NCI-H82 treated with DMSO at 0.1 percent for 48 hours (cell line): ENCODE measurements around the gene NADK.

Source experiments
- DNase-seq: peaks from one replicate; lab custom pipeline; 2025; ENCODE audit not compliant: unreplicated experiment; lab: John Stamatoyannopoulos, UW

NADK gene

DNA sequence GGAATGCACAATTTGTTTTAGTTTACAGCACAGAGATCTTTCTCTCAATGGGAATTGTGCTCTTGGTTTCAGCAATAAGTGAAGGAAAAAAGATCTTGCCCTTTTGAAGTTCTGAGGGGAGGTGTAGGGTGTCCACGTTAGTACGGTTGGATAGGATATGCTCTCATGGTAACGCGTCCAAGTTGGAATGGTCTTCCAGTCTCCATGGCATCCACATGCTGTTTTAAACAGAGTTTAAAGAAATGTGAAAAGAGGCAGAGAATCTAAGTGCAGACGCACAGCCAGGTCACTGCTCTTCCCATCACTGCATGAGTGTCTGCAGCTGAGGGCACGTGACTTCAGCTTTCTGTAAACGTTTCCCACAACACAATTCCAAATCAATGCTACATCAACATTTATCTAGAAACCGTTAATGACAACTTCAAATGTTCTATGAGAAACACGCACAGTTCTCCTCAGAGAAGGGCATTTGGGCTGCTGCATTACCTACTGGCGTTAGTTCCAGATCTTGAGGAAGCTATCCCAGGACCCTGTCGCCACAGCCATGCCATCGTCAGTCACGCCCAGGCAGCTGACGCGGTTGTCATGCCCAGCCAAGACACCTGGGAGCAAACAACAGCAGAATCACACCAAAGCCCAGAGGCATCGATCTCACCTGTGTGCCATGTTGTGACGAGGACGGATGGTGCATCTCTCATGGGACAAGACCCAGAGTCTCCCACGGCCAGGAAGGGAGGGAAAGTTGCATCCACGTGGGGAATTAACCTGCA is 8.8 kb upstream of the NADK start:
- DNase-seq: no peak

DNA sequence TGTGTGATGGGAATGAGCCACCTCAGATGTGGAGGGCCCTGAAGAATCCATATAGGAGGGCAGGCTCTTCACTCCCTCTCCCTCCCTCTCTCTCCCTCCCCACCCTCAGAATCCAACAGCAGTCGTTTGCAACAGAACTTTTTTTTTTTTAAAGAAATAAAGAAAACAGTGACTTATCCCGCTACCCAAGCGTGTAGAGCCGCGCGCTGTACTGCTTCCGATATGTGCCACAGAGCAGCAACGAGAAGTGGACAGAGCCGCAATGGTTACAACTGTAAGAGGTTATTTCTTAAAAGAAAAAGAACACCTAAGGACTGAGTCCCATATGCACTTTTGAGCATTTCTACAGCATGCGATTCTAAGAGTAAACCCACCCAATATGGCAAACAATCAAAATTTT is 7.4 kb upstream of the NADK start:
- no peak for DNase-seq

DNA sequence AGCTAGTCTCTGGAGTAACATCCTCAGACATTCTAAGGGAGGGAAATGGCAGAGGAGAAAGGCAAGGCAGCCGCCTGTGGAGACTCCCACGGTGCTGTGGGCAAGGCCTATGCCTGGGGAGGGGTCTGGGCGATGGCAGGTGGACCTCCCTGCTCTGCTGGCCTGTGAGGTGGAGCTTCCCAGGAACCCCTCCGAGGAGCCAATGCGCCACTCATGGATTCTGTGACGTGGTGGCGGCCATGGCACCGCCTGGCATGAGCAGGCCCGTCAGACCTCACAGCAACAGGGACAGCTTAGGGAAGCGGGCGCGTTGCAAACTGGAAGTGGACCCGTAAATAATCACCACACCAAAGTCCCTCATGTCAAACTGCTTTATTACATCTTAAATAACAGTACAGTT is 6.7 kb upstream of the NADK start:
- no peak for DNase-seq

DNA sequence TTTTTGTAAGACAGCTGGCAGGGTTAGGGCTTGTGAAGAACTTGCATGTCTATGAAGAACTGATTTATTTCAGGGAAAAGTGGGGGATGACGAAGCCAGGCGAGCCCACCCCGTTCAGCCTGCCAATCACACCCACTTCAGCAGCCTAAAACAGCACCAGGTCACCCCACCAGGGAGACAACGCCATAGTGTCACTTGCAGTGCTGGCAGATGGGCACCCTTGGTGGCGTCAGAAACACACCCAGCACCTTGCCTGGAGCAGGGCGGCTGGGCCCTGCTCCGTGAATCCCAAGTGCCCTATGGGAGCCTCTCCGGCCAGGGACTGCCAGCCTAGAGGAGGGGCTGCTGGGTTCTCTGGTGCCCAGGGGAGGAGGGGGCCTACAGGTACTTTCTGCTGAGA is 5.0 kb upstream of the NADK start:
- no peak for DNase-seq

DNA sequence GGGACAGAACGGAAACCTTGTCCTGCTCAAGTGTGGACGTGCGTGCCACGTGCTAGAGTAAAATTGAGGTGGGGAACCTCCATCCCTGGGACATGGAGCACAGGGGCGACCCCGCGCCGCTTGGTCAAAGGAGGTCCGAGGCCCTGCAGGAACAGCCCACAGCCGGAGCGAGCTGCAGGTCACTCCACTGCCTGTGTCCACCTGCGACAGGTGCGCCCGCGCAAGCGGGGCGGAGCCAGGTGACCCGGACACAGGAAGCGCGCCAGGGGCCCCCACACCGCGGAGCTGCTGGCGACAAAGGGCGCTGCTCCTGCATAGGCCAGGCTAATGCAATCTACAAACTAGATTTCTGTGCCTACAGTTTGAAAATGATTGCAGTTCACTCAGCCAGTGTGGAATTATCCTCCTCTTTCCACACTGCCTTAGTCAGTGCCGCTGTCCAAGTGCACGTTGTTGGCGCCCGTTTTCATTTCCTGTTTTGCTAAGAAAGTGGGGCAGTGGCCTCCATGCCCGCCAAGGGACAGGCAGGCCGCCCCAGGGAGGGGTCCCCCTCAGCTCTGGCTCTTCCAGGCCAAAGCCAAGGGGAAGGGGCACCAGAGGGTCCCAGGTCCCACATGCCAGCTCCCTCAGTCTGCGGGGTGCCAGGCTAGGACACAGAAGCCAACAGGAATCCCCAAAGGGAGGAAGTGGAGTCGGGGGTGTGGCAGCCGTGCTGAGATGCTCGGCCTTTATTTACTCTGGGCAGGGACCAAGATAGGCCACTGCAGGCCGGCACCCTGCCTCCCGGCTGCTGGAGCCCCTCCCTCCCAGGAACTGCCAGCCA is 4.3 kb upstream of the NADK start:
- DNase-seq: no peak

DNA sequence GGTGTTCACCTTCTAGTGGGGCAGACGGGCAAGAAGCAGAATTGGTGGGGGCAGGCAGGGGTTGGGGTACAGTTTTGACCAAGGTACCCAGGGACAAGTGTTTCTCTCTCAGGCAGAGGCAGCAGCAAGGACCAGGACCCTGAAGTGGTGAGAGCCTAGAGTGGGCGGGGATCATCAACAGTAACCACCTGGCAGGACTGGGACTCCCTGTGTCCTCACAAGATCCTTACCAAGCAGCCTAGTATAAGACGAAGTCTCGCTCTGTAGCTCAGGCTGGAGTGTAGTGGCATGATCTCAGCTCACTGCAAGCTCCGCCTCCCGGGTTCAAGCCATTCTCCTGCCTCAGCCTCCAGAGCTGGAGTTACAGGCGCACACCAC is 3.2 kb upstream of the NADK start:
- DNase-seq: no peak

DNA sequence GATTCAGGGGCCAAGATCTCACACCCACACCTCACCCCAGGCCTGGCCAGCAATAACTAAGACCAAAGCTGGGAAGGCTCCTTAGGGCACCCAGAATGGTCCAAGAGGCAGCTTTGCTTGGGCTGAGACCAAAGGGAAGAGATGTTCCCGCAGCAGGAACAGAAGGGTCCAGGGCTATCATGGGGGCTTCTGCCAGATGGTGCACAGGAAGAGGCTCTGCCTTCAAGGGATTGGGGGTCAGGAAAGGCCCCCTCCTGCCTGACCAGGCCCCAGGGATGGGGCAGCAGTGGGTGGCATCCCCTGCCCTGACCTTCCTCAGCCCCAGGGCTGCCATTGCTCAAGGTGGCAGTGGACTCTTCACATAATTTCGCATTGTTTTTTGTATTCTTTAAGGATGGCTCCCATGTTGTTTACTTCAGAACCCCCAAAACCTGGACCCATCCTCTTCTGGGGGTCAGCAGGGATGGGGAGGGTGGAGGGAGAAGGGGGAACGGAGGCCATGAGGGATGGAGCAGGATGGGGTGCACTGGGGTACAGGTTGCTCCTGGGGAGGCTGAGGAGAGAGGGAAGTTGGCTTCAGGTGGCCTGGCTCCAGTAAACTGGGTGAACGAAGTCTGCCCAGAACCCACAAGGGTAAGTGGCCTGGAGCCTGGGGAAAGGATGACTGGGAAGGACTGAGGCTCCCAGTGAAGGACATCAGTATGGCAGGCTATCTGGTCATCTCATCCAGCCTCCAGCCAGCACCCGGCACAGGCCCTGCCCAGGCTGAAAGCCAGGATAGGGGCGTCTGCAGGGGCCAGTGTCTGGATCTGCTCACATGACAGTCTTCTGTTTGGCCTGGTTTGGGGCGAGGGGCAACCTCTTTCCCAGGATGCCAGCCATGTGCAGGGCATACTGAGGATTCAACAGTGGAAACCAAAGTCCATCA is 2.6 kb upstream of the NADK start:
- DNase-seq: no peak

DNA sequence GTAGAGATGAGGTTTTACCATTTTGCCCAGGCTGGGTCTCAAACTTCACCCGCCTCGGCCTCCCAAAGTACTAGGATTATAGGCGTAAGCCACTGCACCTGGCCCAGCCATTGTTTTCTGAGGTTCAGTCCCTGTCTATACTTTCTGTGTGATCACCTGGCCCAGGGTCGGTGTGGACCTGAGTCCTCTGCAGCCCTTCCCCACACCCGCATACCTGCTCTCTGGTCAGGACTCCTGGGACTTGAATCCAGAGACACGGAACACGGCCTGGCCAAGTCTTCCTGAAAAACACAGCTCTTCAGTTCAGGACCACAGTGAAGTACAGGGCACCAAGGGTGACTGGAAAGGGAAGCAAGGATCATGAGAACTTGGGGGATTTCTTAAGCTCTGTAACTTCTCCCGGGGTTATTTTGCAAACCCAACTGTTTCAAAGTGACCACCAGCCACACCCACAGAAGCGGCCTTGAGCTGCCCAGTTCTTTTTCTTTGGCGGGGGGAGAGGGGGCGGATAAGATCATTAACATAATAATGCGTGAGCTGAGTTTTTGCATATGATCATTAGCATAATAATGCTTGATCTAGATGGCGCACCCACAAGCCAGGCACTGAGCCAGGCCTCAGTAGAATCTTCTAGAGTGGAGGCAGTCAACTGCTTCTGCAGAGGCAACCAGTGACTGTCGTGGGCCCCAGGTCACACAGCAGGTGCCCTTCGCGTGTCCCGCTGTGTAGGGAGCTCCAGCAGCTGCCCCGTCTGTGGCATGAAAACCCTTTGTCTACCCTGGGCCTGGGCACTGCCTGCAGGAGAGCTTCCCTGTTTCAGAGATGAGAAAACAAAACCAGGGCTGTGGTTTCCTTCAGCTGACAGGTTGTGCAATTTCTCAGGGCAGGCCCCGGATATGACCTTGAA is 1.7 kb upstream of the NADK start:
- DNase-seq: no peak

DNA sequence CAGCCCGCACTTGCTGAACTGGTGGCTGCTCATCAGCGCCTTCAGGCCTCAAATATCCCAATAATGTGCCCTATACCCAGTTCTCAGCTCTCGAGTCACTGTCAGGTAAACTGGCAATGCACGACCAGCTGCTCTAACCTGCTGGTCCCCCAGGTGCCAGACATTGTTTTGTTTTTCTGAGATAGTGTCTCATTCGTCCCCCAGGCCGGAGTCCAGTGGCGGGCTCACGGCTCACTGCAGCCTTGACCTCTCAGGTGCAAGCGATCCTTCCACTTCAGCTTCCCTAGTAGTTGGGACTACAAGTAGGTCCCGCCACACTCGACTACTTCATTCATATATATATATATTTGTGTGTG is 1.0 kb upstream of the NADK start:
- no peak for DNase-seq

DNA sequence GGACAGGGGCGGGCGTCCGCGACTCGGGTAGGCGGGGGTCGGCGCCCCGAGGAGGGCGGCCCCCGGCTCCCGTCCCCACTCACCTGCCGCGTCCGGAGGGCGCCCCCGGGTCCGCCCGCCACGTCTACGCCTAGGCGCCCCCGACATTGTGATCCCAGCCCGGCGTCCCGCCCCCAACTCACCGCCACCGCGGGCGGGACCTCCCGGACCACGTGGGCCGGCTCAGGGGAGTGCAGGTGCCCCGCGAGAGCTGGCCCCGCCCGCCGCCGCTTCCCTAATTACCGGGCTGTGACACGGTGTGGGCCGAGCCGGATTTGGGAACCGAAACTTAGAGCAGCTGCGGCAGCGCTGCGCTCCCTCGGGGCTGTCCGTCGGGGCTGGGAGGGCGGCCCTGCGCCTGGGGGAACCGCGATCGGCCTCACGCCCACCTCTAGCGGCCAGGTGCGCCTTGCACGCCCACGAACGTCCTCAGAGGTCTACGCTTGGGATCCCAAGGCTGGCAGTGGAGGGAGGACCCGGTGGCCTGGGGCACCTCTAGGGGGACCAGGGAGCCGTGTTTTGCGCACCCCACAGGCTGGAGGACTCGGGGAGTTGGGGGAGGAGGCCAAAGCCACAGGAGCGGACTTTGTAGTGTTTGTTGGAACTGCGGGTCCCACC is 521 bp upstream of the NADK start:
- DNase-seq: peak; percentile 22

DNA sequence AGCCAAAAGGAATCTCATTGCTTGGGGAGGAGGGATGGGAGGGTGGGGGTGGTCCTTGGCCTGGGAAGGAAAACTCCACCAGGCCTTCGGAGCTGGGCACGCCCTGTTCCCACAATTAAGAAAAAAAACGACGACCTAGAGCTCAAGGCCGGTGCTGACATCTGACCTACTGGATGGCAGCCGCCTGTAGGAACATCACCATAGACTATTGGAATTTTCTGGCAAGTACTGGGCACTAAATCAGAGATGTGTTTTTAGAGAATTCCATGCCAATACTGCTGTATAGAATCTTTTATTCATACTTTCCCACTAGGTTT is 729 bp downstream of the NADK start:
- no peak for DNase-seq

DNA sequence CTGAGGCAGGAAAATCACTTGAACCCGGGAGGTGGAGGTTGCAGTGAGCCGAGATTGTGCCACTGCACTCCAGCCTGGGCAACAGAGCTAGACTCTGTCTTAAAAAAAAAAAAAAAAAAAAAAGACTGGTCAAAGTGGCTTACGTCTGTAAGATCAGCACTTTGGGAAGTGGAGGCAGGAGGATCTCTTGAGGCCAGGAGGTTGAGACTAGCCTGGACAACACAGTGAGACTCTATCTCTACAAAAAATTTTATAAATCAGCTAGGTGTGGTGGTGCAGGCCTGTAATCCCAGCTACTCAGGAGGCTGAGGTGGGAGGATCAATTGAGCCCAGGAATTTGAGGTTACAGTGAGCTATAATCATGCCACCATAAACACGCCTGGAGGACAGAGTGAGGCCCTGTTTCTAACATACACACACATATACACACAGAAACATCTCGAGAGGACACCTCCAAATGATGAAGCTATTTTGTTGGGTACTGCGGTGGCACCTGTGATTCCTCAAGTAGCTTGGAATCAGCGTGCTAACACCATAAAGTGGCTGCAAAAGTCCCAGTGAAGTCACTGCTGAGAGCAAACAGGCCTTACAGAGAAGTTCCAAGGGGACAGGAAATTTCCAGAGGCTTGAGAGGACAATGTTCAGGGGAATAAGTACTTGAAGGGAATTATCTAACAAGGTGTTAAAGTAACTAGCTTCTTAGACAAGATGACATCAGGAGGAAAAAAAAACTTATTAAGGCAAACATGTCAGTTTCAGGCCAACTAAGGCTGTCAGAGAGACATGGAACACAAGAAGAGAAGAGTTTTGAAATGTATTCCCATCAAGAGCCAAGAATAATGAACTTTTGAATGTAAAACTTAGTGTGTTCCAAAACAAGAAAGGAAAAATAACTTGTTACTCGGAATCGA is 1.3 kb downstream of the NADK start:
- DNase-seq: no peak

DNA sequence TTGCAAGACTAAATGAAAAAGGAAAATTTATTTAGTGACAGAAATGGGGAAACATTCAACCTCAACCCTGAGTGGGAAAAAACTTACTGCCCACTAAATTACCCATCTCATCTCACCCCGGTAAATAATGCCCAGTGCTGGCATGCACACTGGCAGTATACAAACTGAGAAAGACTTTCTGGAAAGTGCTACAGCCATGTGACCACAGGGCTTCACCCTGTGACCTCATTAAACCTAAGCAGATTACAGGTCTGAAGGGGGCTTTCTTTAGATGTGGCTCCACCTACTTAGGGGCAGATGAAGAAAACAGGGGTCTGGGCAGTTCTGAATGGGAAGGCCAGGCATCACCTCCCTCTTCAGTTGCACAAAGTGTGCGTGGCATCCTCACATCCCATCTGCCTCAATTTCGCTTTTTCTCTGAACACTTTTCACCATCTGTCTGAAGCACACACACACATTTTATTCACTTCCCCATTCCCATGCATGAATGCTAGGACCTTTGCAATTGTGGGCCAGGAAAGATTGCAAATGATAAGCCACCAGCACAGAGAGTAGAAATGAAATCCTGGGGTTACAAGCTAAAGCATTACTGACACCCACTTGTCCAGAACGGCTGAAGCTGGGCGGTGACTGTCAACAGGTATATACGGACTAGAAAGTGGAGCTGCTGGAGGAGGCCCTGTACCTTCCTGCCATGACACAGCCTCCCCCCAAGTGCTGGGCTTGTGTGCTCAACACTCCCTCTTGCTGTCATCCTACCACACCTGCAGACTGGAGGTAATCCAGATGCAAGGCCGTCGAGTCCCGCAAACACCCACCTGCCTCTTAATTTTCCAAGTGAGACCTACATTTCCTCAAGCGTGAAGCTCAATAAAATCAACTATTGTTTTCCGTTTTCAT is 2.7 kb downstream of the NADK start:
- no peak for DNase-seq

DNA sequence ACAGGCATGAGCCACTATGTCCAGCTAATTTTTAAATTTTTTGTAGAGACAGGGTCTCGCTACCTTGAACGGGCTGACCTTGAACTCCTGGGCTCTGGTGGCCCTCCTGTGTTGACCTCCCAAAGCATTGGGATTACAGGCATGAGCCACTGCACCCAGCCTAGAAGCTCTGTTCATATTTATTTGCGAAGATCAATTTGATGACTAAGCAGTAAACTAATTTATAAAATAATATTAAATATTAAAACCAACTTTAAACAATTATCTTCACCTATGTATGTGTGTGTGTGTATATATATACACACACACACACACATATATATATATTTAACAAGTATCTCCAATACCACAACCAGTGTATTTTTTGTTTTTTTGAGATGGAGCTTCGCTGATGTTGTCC is 4.4 kb downstream of the NADK start:
- no peak for DNase-seq

DNA sequence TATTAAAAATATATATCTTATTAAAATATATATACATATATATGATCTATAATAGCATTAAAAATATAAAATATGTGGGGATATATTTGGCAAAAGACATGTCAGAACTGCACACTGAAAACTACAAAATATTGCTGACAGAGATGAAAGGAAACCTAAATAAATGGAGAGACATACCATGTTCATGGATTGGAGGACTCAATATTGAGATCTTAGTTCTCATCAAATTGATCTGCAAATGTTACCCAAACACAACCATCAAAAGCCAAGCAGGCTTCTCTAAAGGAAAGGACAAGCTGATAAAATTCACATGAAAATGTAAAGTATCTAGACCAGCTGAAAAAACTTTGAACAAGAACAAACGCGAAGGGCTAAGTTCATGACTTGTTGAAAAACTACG is 7.2 kb downstream of the NADK start:
- no peak for DNase-seq

DNA sequence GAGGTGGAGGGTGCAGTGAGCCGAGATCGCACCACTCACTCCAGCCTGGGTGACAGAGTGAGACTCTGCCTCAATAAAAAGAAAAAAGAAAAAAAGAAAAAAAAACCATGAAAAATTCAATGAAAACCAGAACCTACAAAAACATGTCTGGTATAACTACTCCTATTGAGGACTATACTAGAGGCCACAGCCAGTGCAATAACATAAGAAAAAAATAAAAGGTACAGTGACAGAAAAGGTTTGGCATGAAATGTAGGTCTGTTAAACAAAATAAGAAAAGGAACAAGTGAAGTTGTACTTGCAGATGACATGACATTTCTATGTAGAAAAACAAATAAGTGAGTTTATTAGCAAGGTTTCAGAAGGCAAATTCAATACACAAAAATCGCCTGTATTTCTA is 8.2 kb downstream of the NADK start:
- no peak for DNase-seq

DNA sequence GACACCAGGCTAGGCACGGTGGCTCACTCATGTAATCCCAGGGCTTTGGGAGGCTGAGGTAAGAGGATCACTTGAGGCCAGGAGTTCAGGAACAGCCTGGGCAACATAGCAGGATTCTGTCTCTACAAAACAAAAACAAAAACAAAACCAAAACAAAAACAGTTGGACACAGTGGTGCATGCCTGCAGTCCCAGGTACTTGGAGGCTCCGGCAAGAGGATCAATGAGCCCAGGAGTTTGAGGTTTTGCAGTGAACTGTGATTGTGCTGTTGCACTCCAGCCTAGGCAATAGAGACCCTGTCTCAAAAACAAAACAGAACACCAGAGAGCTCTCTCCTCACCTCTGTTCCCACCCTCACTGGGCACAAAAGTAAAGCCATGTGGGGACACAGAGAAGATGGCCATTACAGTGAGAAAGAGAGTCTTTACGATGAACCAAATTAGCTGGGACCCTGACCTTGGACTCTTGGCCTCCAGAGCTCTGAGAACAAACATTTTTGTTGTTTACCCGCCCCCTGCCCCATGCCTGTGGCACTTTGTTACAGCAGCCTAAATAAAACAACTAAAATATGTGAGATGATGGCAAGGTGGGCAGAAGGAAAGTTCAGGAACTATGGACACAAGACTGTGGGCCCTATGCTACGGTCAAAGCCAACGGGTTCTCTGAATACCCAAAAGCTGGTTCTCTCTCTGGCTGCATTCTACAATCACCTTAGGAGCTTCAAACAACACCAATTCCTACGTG is 9.8 kb downstream of the NADK start:
- DNase-seq: no peak
